CD4-positive, alpha-beta memory T cell (primary cell): Measurements from ENCODE around the gene SERPINE1. TPM values are rescaled to one million over a fixed set of nuclear protein-coding genes. Genes with fewer than 3 reads are reported as not detected.
"Not testable (repeated sequence)": the region's sequence is repeated elsewhere in the genome, so short reads cannot be mapped to it uniquely, and the experiment has no call there.

Source experiments
- CTCF ChIA-PET: fragments of 350-600 bp; sonication (Branson Sonifier 250); formaldehyde crosslinking; loops from one replicate; lab custom pipeline; 2021; ENCODE audit warnings: inconsistent platforms; ENCODE audit not compliant: partially characterized antibody; lab: Charles Lee
- POLR2A ChIA-PET: fragments of 350-600 bp; sonication (Branson Sonifier 250); formaldehyde crosslinking; loops from one replicate; lab custom pipeline; 2021; ENCODE audit not compliant: partially characterized antibody; lab: Charles Lee
- DNase-seq, 5 donors: peaks; one replicate each; pipeline versions ENCODE4 v3.0.0 to v3.0.0-alpha.2; 2020 to 2022; ENCODE audit warnings: mixed read lengths in 1 of 5
- H3K27ac ChIP-seq: one replicate; pipeline ENCODE4 v1.7.0; 2013; ENCODE audit warnings: low read depth, low read length
- H3K27me3 ChIP-seq: 2 replicates; pipeline ENCODE4 v1.7.0; 2013; ENCODE audit warnings: mild to moderate bottlenecking, low read length, moderate library complexity; ENCODE audit not compliant: insufficient read depth
- H3K36me3 ChIP-seq: 2 replicates; pipeline ENCODE4 v1.7.0; 2013; ENCODE audit warnings: mild to moderate bottlenecking, low read length, moderate library complexity; ENCODE audit not compliant: insufficient read depth
- H3K4me1 ChIP-seq: 2 replicates; pipeline ENCODE4 v1.7.0; 2013; ENCODE audit warnings: mild to moderate bottlenecking, low read length, moderate library complexity; ENCODE audit not compliant: insufficient read depth
- H3K4me3 ChIP-seq, 2 donors: one replicate each; pipeline ENCODE4 v1.7.0; 2013; ENCODE audit warnings: low read length in 2 of 2, mild to moderate bottlenecking in 1 of 2
- H3K9me3 ChIP-seq, 2 donors: one replicate each; pipeline ENCODE4 v1.7.0; 2013; ENCODE audit warnings: low read length in 2 of 2, control low read depth in 1 of 2; ENCODE audit not compliant: control insufficient read depth in 1 of 2
- H3K27ac Mint-ChIP-seq, 7 donors: one replicate each; pipeline ENCODE4 v1.8.0; 2020 to 2021; ENCODE audit warnings: mixed read lengths in 7 of 7, mild to moderate bottlenecking in 6 of 7, inconsistent platforms in 3 of 7, moderate library complexity in 3 of 7
- H3K27me3 Mint-ChIP-seq, 2 donors: one replicate each; pipeline ENCODE4 v1.8.0; 2020 to 2021; ENCODE audit warnings: mixed read lengths in 2 of 2
- H3K36me3 Mint-ChIP-seq, 2 donors: one replicate each; pipeline ENCODE4 v1.8.0; 2020 to 2021; ENCODE audit warnings: mixed read lengths in 2 of 2, inconsistent platforms in 1 of 2, mild to moderate bottlenecking in 1 of 2
- H3K4me1 Mint-ChIP-seq, 4 donors: one replicate each; pipeline ENCODE4 v1.8.0; 2020 to 2021; ENCODE audit warnings: mixed read lengths in 4 of 4, mild to moderate bottlenecking in 1 of 4
- H3K4me3 Mint-ChIP-seq, 8 donors: one replicate each; pipeline ENCODE4 v1.8.0; 2020 to 2021; ENCODE audit warnings: mixed read lengths in 8 of 8, mild to moderate bottlenecking in 7 of 8, moderate library complexity in 6 of 8, inconsistent platforms in 3 of 8
- H3K9me3 Mint-ChIP-seq, 8 donors: one replicate each; pipeline ENCODE4 v1.8.0; 2020 to 2021; ENCODE audit warnings: mixed read lengths in 8 of 8, mild to moderate bottlenecking in 5 of 8, inconsistent platforms in 3 of 8, moderate library complexity in 1 of 8
- intact Hi-C: fragments of 100-400 bp; cut with micrococcal nuclease; formaldehyde crosslinking; loops from one replicate; pipeline ENCODE4 v1.15.1; 2023
- polyA plus RNA-seq, 2 donors: library from polyadenylated mRNA; unstranded; fragments of 300-500 nt; fragmentation: Illumina TruSeq; gene quantifications; one replicate each; pipeline ENCODE4 v1.2.3, GENCODE V29; 2021
- total RNA-seq, 2 experiments: library from RNA; stranded (reverse); gene quantifications; one replicate each; pipeline ENCODE4 v1.2.3, GENCODE V29; 2021

The SERPINE1 gene
- total and polyA plus RNA-seq, 4 experiments from 2014 or later, result 0.11 to 0.20 TPM; not detected in 2

GRCh38 chr7:101114492-101114891 lies 12.4 kb upstream of the SERPINE1 start:
- Histone ChIP-seq H3K36me3 (no peaks in the 10 kb centered on the region), H3K9me3 (no peaks in the 10 kb centered on the region), H3K4me1 (no peaks in the 10 kb centered on the region), H3K4me3 (no peak overlapping the region), H3K27me3 (no peaks in the 10 kb centered on the region), H3K27ac (no peak overlapping the region)
- intact Hi-C loops, result no loop called here
- no peak for DNase-seq
- Mint-ChIP-seq H3K9me3 (no peaks in the 10 kb centered on the region), H3K36me3 (no peaks in the 10 kb centered on the region), H3K4me3 (no peak overlapping the region), H3K4me1 (no peaks in the 10 kb centered on the region), H3K27ac (no peak overlapping the region), H3K27me3 (peaks cover 5 to 15% of the 10 kb centered on the region in 2 donors)
- ChIA-PET POLR2A (no interaction called here), CTCF (interaction anchor here (0.7 kb wide), 1 partner anchor 78 kb away, joined by 3 read pairs; no protein-coding TSS in a partner anchor)

DNA sequence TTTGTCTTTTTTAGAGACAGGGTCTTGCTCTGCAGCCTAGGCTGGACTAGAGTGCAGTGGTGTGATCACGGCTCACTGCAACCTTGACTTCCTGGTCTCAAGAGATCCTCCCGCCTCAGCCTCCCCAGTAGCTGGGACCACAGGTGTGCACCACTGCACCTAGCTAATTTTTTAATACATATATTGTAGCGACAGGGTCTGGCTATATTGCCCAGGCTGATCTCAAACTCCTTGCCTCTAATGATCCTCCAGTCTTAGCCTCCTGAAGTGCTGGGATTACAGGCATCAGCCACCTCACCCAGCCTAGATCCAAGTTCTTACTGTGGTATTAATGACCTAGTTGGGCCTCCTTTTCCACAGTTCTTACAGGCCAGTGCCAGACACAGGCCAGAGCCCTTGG lies 11.7 kb upstream of the SERPINE1 start:
- H3K27me3 Mint-ChIP-seq, result peaks cover 12 to 20% of the 10 kb centered on the region in 2 donors
- H3K4me3 ChIP-seq, result no peak overlapping the region

GRCh38 chr7:101116898-101117297 lies 10.0 kb upstream of the SERPINE1 start:
- intact Hi-C loops, result no loop called here
- Mint-ChIP-seq H3K36me3 (no peaks in the 10 kb centered on the region), H3K27me3 (peaks cover 18 to 26% of the 10 kb centered on the region in 2 donors), H3K4me3 (no peak overlapping the region), H3K27ac (no peak overlapping the region), H3K4me1 (peaks cover 0 to 6% (median under 1%) of the 10 kb centered on the region in 4 donors), H3K9me3 (no peaks in the 10 kb centered on the region)
- ChIA-PET POLR2A (no interaction called here), CTCF (no interaction called here)
- no peaks in the 10 kb centered on the region for H3K9me3 ChIP-seq
- H3K36me3 ChIP-seq, result no peaks in the 10 kb centered on the region
- H3K27ac ChIP-seq, result no peak overlapping the region
- no peaks in the 10 kb centered on the region for H3K27me3 ChIP-seq
- H3K4me3 ChIP-seq, result no peak overlapping the region
- no peaks in the 10 kb centered on the region for H3K4me1 ChIP-seq
- DNase-seq, result no peak

More for the DNA sequence above, 11.7 kb upstream of the SERPINE1 start:
- intact Hi-C loops, result no loop called here
- Histone ChIP-seq H3K4me1 (no peaks in the 10 kb centered on the region), H3K27me3 (no peaks in the 10 kb centered on the region), H3K9me3 (no peaks in the 10 kb centered on the region), H3K27ac (no peak overlapping the region), H3K36me3 (no peaks in the 10 kb centered on the region)
- DNase-seq, result no peak
- Mint-ChIP-seq H3K9me3 (no peaks in the 10 kb centered on the region), H3K4me3 (no peak overlapping the region), H3K36me3 (no peaks in the 10 kb centered on the region), H3K4me1 (no peaks in the 10 kb centered on the region), H3K27ac (no peak overlapping the region)
- CTCF ChIA-PET, result interaction anchor here (0.7 kb wide), 1 partner anchor 77 kb away, joined by 3 read pairs; no protein-coding TSS in a partner anchor
- POLR2A ChIA-PET, result no interaction called here

- Histone ChIP-seq H3K27ac (no peak overlapping the region), H3K4me1 (no peaks in the 10 kb centered on the region), H3K9me3 (no peaks in the 10 kb centered on the region), H3K4me3 (no peak overlapping the region), H3K27me3 (peaks cover 4% of the 10 kb centered on the region), H3K36me3 (no peaks in the 10 kb centered on the region)
- intact Hi-C loops, result no loop called here
- DNase-seq, result no peak
- H3K4me1 Mint-ChIP-seq, result peaks cover 2 to 14% (median 6%) of the 10 kb centered on the region in 4 donors
- H3K36me3 Mint-ChIP-seq, result no peaks in the 10 kb centered on the region
- H3K4me3 Mint-ChIP-seq, result no peak overlapping the region
- ChIA-PET CTCF (no interaction called here), POLR2A (no interaction called here)
- H3K9me3 Mint-ChIP-seq, result no peaks in the 10 kb centered on the region
- no peak overlapping the region for H3K27ac Mint-ChIP-seq
- peaks cover 34 to 44% of the 10 kb centered on the region in 2 donors for H3K27me3 Mint-ChIP-seq
Observed at GRCh38 chr7:101118856-101119255, 8.0 kb upstream of the SERPINE1 start.

GRCh38 chr7:101119876-101120275 lies 7.0 kb upstream of the SERPINE1 start:
- intact Hi-C loops, result no loop called here
- H3K9me3 Mint-ChIP-seq, result no peaks in the 10 kb centered on the region
- H3K27me3 Mint-ChIP-seq, result peaks cover 39 to 49% of the 10 kb centered on the region in 2 donors
- no peaks in the 10 kb centered on the region for H3K36me3 Mint-ChIP-seq
- H3K4me1 Mint-ChIP-seq, result peaks cover 4 to 20% (median 10%) of the 10 kb centered on the region in 4 donors
- no peak overlapping the region for H3K4me3 Mint-ChIP-seq
- Histone ChIP-seq H3K27ac (no peak overlapping the region), H3K4me3 (no peak overlapping the region), H3K4me1 (peaks cover 5% of the 10 kb centered on the region), H3K9me3 (no peaks in the 10 kb centered on the region), H3K27me3 (peaks cover 4% of the 10 kb centered on the region), H3K36me3 (no peaks in the 10 kb centered on the region)
- DNase-seq, result no peak
- ChIA-PET CTCF (no interaction called here), POLR2A (no interaction called here)
- no peak overlapping the region for H3K27ac Mint-ChIP-seq

DNA sequence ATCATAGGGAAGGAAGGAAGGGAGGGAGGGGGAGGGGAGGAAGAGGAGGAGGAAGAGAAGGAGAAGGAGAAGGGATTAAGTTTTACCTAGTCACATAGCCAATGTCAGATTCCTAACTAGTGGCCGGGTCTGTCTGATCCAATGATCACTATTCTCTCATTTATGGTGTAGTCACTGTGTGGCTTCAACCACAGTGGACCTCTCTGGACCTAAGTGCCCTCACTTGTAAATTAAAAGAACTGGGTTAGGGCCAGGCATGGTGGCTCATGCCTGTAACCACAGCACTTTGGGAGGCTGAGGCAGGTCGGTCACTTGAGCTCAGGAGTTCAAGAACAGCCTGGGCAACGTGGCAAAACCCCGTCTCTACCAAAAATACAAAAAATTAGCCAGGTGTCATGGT lies 6.6 kb upstream of the SERPINE1 start:
- Mint-ChIP-seq H3K36me3 (no peaks in the 10 kb centered on the region), H3K4me1 (peaks cover 4 to 24% (median 12%) of the 10 kb centered on the region in 4 donors), H3K27me3 (peaks cover 40 to 52% of the 10 kb centered on the region in 2 donors), H3K4me3 (no peak overlapping the region), H3K9me3 (no peaks in the 10 kb centered on the region), H3K27ac (no peak overlapping the region)
- Histone ChIP-seq H3K27me3 (peaks cover 4% of the 10 kb centered on the region), H3K4me3 (no peak overlapping the region), H3K36me3 (no peaks in the 10 kb centered on the region), H3K27ac (no peak overlapping the region), H3K9me3 (no peaks in the 10 kb centered on the region), H3K4me1 (peaks cover 6% of the 10 kb centered on the region)
- ChIA-PET CTCF (no interaction called here), POLR2A (no interaction called here)
- no peak for DNase-seq
- intact Hi-C loops, result no loop called here

DNA sequence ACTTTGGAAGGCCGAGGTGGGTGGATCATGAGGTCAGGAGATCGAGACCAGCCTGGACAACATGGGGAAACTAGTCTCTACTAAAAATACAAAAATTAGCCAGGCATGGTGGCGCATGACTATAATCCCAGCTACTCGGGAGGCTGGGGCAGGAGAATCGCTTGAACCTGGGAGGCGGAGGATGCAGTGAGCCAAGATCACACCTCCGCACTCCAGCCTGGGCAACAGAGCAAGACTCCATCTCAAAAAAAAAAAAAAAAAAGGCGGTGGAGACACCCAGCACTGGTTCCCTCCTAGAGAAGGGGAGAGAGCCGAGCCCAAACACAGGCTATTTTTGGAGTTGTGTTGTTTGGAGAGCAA lies 5.3 kb upstream of the SERPINE1 start:
- peaks cover 45 to 59% of the 10 kb centered on the region in 2 donors for H3K27me3 Mint-ChIP-seq
- DNase-seq, intact Hi-C loops, CTCF ChIA-PET, H3K9me3 ChIP-seq, H3K36me3 Mint-ChIP-seq, POLR2A ChIA-PET, H3K9me3 Mint-ChIP-seq, H3K27ac Mint-ChIP-seq, H3K27ac ChIP-seq, H3K36me3 ChIP-seq, H3K27me3 ChIP-seq, H3K4me3 ChIP-seq: not testable (repeated sequence)
- peaks cover 9 to 37% (median 21%) of the 10 kb centered on the region in 4 donors for H3K4me1 Mint-ChIP-seq
- peaks cover 14% of the 10 kb centered on the region for H3K4me1 ChIP-seq
- H3K4me3 Mint-ChIP-seq, result peak overlapping the region in 2 of 8 donors; percentile 32 to 49
